Glomerular visceral epithelial cell (primary cell): ENCODE data around the gene TPM2.

Experiments
- DNase-seq: peaks from one replicate; pipeline ENCODE4 v3.0.0-alpha.2; 2016; ENCODE audit errors: extremely low spot score

Gene TPM2

GRCh38 chr9:35718721-35719511 lies 29.2 kb upstream of the TPM2 start:
- DNase-seq: no peak

DNA sequence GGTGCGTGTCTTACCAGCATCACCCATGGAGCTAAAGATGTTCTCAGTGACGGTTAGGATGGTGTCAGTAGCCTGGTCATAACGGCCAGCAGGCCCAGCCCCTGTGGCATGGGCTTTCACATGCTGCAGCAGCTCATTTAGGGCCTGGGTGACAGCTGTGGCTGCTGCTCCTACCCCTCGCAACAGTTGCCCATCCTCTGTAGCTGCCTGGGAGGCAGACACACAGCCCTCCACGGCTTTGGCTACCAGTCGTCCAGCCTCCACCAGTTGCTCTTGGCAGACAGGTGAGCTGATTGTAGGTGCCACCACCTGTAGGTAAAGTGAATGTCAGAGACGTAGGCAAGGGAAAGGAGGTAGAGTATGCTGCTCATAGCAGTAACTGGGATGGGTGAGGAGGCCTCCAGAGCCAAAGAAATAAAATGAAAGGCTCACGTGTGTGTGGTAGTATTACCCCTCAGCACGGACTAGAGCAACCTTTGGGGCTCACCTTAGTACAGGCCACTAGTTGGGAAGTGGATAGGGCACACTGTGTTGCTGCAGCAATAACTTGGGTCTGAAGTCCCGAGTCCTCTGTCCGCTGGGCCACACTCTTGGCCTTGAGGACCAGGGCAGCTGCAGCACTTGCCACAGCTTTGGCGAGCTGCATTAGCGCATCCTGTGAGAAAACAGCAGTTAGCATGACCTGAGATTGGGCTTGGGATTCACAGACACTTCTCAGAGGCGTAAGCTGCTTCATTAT lies 27.6 kb upstream of the TPM2 start:
- DNase-seq: no peak

GRCh38 chr9:35716230-35716629 lies 26.5 kb upstream of the TPM2 start:
- DNase-seq: no peak

GRCh38 chr9:35714579-35715252 lies 25.0 kb upstream of the TPM2 start:
- no peak for DNase-seq

- no peak for DNase-seq
Measured at GRCh38 chr9:35714123-35714522, 24.4 kb upstream of the TPM2 start.

GRCh38 chr9:35713578-35713977 lies 23.9 kb upstream of the TPM2 start:
- no peak for DNase-seq

DNA sequence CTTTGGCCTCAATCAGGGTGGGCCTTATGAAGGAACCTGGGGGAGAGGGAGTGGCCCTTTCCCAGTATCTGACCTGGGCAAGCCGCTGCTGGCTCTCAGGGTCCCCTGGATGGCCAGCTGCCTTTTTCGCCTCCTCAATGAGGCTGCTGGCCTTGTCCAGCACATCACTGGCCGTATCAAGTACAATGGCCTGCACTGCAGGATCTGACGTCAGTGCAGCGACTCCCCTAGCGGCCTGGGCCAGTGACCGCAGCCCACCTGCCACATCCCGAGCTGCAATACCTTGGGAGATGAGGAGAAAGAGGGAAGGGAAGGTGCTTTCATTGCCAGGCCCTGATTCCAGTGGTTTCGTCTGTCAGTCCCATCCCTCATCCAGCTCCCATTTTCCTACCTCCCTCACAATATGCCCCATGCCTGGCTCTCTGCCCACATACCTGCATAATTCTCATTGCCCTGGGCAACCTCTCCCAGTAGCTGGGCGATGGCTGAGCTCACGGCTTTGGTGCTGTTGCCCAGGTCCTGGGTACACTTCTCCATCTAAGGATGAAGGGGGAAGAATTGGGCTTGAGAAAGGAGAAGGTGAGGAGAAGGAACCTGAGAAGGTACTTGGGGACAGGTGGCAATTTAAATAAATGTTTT lies 23.2 kb upstream of the TPM2 start:
- DNase-seq: no peak

DNA sequence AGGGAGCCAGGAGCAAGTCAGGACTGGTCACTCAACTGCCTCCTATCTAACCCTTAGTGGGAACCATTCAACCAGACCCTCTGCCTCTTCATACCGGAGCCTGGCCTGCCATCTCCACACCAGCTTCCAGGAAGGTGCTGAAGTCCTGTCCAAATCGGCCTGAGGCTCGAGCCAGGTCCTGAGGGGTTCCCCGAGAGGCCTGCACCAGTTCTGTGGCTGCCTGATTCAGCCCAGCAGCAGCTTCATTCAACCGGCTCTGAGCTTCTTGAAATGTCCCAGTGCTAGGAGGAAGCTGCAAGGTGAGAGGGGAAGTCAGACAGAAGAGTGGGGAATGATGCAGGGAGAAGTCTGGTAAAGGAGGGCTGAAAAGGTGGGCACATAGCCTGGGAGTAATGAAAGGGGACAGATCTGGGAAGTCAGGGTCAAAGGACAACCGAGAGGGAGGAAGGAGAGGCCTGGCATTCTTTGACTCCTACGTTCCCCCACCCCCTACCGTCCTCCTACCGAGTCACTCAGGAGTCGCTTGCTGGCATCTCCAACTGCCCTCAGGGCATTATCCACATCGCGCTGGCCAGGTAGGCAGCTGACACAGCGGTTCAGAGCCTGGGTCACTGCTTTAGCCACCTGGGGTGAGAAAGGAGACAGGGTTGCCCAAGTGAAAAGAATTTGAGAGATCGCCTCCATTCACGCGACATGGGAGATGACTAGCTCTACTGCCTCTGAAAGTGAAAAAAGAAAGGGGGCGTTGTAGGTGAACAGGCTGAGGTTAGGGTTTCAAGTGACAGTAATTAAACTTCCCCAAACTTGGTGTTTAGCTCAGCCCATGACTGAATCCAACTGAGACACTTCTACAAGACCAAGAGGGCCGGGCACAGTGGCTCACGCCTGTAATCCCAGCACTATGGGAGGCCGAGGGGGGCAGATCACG lies 22.0 kb upstream of the TPM2 start:
- no peak for DNase-seq

DNA sequence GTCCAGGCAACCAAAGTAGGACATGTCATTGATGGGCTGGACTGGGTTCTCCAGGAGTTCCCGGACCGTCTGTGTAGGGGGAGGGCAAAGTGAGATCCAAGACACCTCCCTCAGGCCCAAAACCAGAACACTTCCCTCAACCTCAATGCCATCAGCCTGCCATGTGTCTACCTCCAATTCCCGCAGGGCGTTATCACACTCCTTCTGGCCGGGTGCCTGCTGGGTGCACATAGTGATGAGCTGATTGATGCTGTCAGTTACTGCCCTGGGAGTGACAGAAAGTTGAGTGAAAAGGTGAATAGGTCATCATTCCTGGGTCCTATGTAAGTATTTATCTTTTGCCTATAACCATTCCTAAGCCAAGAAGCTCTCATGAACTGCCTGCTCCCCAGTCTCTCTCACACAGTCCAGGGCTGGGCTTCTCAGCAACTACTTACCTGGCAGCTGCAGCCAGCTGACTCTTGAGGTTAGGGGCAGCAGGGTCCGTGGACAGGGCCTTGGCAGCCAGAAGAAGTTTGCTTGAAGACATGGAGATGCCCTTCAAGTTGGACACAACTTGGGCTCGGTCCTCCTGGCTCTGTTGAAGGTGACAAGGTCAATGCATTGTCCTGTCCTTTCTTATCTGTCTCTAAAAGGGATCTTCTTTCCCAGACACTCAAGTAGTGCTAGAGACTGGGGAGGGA lies 21.2 kb upstream of the TPM2 start:
- no peak for DNase-seq

DNA sequence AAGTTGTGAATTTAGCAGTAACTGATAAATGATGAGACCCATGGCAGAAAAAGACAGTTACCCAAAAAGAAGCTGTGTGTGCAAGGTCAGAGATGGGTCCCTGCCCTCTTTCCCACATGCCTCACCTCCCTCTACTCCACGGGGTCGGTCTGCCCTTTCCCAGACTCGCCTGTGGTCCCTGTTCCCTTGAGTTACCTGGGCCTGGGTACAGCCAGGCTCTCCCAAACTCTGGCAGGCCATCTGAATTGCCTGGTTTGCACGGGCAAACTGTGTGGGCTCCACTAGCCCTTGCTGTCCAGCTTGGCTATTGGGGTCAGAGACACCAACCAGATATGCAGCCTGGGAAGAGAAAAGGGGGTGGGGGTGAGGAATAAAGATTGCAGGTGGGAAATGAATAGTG lies 18.4 kb upstream of the TPM2 start:
- DNase-seq: no peak

DNA sequence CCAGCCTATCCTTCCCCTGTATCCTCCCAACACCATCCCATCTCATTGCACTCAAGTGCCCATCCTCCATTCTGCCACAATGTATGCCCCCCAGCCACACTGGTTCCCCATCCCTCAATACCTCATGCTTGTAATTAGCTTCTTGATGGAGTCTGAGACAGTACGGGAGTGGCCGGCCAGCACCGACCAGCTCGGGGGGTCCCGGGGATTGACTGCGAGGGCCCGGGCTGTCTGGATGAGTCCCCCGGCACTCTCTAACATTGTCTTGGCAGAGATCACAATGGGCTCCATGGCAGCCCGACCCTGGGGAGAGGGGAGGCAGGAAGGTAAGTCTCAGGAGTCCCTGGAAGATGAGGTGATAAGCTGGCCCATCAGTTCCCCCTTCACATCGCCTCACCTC lies 17.2 kb upstream of the TPM2 start:
- DNase-seq: no peak

- DNase-seq: no peak
Measured at GRCh38 chr9:35705836-35706430, 16.2 kb upstream of the TPM2 start.

DNA sequence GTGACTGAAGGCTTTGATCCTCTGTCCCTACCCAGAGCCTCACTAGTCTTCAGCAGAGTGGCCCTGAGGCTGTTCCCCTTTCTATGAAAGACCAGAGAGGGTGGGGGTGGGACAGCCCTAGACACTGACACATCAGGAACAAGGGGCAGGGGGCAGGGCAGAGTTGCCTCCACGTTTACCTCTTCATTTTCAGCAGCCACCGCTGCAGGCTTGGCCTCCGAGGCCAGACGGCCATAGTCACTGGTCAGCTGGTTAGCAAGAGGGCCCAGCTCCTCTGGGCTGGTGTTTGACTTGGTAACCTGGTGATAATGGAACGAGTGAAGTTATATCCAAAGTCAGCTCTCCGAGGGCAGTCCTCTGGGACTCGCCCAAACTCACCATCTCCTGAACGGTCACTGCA lies 15.6 kb upstream of the TPM2 start:
- DNase-seq: no peak

DNA sequence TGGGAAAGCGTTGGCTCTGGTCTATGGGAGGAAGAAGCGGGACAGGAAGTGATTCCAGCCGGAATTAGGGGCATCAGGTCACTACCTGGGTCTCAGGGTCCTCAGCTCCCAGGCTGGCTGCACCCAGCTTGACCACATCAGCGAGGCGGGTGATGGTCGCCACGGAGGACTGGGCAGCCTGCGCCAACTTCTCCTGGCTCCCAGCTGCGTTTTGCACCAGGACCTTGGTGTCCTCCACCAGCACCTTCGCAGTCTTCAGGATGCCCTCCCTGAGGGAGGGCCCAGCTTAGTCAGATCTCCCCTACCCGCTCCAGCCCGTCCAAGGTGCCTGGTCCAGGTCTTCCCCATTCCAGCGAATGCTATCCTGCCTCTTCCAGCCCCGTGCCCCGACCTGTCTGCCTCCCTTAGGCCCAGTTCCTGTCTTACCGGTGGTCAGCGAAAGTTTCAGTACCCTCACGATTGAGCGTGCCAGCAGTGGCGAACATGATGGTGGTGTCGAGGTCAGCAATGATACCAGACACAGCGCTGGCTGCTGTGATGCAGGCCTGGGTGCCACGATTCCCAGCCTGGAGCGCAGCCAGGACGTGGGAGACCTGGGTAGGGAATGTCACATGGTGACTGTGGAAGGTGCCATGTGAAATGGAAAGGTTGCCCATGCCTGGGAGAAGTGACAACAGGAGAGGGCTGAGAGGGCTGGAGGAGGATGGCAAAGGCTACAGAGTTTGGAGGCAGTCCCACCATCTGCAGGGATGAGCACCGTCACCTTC lies 14.4 kb upstream of the TPM2 start:
- DNase-seq: no peak

DNA sequence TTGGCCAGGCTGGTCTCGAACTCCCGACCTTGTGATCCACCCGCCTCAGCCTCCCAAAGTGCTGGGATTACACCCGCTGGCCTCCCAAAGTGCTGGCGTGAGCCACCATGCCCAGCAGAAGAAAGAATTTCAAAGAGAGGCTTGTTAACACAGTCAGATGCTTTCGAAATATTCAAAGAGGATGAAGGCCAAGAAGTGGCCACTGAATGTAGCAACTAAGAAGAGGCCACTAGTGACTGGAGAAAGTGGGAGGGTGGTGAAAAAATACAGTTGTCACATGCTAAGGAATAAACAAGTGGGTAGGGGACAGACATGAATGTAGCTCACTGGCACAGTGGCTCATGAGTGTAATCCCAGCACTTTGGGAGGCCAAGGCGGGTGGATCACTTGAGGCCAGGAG lies 13.0 kb upstream of the TPM2 start:
- DNase-seq: no peak

DNA sequence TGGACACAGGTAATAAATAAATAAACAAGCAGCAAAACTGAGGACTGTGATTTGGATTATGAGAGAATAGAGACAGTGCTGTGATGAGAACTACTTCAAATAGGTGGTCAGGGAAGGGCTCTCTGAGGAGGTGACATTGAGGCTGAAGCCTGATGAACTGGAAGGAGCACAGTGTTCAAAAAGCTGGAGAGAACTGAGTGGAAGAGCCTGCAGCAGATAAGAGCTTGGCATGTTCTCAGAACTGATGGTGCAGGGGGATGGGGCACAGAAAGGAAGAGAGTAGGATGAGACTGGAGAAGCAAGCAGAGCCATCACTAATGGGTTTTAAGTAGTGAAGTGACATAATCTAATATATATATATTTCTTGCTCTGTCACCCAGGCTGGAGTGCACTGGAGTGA lies 11.2 kb upstream of the TPM2 start:
- no peak for DNase-seq

- DNase-seq: no peak
Measured at GRCh38 chr9:35700031-35700430, 10.3 kb upstream of the TPM2 start.

GRCh38 chr9:35698231-35698630 lies 8.5 kb upstream of the TPM2 start:
- no peak for DNase-seq

DNA sequence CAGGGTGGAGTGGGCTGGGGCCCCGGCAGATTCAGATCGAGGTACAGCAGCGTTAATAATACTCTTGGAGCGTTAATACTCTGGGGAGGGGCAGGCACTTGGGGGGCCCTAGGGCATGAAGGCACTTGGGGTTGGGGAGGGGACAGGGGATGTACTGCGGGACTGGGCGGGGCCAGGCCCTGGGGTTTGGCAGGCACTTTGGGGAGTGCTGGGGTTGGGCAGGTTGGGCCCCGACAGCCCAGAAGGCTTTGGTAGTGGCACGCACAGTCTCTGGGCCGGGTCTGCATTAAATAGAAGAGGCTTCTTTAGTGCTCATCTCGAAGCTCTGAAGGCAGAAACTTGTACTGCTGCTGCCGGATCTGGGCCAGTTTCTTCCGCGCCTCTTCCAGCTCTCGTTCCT lies 7.8 kb upstream of the TPM2 start:
- no peak for DNase-seq
